Limb (tissue), 2 donors: ENCODE results near the gene GRK1.

ENCODE experiments used
- DNase-seq, 2 donors: peaks; one replicate each; pipeline ENCODE4 v3.0.0-alpha.2; 2016; ENCODE audit errors: extremely low spot score in 2 of 2

GRK1 gene

DNA sequence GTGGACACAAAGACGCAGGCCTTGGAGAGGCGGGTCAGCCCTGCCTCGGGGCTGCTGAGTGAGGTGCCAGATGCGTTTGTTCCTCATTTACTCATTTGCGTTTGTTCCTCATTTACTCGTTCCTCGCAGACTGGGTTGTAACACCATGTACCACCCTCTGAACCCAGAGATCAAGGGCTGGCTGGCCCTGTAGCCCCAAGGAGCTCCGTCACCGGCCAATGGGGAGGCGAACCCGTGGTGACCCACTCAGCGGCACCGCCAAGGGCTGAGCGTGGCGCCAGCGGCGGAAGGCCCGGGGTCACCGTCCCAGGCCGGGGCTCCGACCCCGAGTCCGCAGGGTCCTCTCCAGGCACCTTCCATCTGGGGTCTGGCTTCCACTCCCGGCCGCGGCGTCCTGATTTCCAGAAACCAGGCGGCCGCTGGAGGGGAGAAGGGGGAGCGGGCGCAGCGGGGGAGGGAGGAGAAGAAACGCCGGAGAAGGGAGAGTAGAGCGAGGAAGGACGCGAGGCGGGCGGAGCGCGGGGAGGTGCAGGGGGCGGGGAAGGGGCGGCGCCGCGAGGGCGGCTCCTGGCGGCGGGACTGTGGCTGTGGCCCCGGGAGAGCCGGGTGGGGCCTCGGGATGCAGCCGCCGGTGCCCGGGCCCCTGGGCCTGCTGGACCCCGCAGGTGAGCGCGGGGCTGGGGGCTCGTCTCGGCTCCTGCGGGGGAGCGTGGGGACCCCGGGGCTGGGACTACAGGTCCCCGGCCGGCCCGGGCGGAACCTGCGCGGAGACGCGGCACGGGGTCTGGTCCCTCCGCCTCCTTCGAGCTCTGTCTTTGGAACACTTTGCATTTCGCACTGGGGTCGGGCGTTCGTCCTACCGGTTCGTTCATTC, 91.9 kb downstream of the GRK1 start, which contains the start of gene TMEM255B:
Gene TMEM255B (plus strand): TSS at position 576 of the 874 bp plus-strand sequence. CDS start 44 bp downstream, at position 620.
- peak; percentile 66 to 88 for DNase-seq

DNA sequence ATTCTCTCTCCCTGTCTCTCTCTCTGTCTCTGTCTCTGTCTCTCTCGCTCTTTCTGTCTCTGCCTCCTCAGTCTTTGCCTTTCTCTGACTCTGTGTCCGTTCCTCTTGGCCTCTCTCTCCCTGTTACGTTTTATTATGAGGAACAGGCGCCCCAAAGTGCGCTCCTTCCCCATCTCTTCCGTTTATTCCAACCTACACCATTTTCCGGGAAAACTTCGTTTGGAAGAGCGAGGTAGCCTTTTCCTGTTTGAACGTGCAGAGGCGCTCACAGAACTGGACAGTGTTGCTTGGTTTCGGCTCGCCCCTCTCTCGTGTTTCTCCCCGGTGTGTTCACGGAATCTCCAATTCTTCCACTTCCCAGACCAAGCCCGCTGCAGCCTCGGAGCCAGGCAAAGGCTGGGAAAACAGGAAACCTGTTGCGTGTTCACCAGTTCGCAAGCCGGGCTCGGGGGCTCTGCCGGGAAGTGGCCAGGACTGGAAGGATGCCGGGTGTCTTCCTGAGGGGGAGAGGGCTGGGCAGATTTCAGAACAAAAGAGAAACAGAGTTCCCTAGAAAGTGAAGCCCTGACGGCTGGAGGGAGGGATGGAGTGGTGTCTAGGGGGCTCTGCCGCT, 92.6 kb downstream of the GRK1 start:
- peak in 1 of 2 donors; percentile 66 for DNase-seq

DNA sequence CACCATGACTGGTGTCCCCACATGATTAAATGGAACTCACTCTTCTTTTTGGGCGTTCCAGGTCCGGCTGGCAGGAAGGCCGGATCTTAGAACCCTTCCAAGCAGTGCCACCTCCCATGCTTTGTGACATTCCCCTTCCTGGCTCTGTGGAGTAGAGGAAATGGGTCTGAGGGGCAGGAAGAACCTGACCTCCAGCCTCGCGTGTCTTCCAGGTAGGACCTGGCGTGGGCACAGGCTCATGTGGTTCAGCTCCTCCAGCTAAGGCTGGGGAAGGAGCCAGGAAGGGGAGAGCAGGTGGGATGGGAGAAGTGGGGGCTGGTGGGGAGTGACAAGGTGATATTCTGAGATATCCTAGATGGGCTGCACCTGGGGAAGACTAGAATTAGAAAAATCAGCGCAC, 94.1 kb downstream of the GRK1 start:
- DNase-seq, result peak in 1 of 2 donors; percentile 11

DNA sequence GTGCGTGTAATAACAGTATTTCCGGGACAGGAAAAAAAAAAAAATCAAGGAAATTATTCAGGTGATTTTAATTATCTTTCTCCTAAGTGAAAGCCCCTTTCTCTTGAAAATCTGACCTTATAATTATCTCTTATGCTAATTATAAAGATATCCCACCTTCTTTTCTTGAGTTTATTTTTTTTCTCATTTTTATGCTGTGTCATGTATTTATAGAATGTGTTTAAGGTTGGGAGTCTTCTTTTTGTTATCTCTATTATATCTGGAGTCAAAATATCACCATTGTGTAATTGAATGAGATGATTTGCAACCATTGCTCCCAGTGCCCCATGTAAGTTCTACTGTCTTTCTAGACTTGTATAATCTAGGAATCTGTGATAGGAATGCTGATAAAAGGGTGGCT, 95.1 kb downstream of the GRK1 start:
- DNase-seq, result no peak

DNA sequence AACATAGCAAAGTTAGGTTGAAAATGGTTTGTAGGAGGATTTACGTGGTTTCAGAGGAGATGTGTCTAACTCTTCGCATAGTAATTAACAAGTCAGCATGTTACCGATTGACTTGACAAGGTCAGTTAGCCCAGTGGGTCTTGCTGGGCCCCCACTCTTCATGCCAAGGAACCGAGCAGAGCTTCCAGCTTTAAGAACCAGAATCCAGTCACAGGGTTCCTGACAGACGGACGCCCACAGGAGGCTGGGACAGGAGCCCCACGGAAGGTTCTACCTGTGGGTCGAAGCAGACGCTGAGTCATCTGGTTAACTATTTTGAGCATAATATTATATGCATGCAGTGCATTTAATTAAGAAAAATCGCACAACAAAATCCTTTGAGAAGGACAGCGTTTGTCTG, 95.5 kb downstream of the GRK1 start:
- DNase-seq, result no peak

DNA sequence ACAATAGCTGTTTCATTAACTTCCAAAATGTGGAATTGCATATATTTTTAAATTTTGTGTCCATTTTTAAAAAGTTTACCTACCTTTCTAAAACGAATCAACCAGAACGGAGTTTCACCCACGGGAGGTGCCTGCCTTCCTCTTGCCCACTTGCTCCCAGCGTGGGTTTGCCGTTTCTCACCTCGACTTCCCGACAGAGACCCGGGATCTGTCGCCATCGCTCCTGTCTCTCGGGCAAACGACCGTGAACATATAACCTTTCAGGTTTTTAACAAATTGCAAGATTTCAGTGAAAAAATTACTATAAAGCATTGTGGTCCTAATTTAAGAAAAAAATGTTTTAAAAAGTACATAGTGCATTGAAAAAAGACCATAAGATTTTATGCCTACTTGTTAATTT, 96.2 kb downstream of the GRK1 start:
- no peak for DNase-seq

DNA sequence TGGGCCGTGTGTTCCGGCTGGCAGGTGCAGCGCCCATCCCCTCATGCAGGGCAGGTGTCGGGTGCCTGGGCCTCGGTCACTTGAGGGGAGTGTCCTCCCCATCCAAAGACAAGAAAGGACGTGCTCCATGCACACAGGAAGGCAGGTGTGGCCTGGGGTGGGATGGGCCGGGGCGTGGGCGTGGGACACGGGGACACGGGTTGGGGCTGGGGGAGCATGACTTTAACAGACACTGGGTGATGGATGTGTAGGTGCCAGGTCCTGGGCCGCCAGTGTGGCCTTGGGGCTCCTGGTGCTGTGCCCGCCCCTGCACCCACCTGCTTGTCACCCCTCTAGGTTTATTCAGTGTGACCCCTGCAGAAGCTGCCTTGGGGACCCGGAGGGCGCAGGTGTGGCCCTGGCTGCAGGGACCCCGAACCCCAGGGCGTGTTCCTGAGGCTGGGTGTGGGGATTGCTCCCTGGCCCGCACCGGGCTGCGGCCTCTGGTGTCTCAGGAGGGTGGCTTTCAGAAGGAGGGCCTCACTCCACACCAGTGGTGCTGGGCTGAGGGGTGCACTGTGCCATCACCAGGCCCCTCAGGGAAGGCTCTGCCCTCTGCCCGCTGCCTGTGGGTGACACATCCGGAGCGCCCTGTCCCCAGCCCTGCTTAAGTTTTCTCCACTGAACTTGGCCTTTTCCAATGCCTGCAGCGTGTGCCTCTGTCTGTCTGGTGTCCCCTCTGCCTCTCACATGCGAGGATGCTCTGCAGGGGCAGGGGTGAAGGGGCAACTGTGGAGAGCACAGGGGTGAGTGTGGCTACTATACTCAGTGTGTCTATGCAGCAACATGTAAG, 97.2 kb downstream of the GRK1 start:
- peak in 1 of 2 donors; percentile 13 for DNase-seq

DNA sequence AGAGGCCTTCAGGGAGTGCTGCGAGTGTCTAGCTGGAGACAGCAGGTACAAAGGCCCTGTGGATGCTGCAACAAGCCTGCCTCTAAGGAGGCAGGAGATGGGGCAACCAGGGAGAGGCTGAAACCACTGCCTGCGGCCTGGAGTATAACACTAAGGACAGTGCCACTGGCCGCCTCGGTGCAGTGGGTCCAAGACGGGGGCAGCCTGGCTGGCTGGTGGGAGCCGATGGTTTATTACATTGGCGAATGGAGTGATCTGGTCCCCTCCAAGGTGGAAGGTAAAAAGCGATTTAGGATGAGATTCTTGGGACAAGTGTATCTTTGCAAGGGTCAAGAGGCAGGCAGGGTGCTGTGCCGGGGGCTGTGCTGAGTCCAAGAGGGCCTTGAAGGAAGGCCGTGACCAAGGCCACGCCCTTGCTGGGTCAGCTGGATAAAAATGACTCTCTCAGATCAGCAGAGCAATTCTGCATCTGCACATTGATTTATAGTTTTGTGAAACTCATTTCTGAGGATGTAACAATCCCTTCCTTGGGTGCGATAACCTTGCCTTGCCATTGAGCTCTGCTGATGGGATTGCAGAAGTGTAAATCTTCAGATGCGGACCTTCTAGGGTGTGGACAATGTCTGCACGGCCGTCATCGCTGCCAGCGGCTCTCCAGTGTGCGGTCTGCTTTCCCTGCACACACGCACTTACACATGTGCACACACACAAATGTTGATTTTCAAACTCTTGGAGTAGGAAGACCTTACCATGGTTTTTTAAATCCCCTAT, 98.0 kb downstream of the GRK1 start:
- DNase-seq, result no peak

DNA sequence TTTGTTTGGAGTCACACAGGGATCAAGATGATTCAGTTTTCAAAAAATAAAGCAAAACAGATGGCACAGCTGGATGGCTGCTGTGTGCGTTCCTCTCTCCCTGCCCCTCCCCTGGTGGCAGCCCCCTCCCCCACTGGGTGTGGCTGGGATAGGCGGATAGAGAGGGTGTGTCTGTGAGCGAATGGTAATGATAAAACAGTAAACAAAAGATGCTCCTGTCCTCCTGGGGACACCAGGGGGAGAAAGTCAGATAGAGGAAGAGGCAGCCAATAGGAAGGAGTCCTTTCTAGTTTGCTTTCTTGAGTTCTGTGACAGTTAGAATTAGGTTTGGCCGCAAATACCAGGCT, 98.5 kb downstream of the GRK1 start:
- DNase-seq, result peak in 1 of 2 donors; percentile 27

DNA sequence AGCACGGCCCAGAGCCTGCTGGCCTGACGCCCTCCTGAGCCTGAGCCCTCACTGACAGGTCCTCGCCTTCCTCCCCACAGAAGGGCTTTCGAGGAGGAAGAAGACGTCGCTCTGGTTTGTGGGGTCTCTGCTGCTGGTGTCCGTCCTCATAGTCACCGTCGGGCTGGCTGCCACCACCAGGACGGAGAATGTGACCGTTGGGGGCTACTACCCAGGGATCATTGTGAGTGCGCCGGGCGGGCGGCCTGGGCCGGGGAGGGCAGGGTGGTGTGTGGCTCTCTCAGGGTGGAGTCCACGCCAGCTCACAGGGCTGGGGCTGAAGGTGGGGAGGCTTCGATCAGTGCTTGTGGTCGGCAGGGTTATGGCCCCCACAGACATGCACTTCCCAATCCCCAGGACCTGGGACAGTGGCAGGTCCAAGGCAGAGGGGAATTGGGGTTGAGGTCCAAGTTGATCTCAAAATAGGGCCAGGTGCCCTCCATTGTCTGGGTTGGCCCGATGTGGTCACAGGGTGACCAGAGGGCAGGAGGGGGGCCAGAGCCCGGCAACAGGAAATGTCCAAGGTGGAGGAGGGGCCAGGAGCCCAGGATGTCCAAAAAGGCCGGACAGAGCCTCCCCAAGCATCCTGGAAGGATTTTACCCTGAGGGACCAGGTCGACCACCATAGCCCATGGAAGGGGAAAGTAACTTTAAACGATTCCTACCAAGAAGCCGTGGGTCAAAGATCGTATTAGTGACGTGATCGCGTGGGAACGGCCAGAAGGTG, 99.2 kb downstream of the GRK1 start:
- peak in 1 of 2 donors; percentile 17 for DNase-seq

DNA sequence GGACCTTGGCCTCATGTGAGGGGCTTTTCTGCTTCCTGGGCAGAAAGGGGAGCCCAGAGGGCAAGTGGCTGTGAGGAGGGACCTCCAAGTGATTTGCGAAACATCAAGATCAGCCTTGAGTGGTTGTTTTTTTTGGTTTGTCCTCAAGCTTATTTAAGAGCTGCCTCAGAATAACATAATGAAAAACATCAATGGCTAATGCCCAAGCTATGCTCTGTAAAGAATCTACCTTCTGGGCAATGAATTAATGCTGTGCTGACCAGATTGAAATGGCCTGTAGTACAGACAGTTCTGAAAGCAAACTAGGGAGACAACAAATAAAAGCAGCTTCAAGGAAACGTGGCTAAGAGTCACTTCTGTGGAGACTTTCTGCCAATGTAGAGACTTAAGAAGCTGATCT, 100.3 kb downstream of the GRK1 start:
- DNase-seq, result no peak

DNA sequence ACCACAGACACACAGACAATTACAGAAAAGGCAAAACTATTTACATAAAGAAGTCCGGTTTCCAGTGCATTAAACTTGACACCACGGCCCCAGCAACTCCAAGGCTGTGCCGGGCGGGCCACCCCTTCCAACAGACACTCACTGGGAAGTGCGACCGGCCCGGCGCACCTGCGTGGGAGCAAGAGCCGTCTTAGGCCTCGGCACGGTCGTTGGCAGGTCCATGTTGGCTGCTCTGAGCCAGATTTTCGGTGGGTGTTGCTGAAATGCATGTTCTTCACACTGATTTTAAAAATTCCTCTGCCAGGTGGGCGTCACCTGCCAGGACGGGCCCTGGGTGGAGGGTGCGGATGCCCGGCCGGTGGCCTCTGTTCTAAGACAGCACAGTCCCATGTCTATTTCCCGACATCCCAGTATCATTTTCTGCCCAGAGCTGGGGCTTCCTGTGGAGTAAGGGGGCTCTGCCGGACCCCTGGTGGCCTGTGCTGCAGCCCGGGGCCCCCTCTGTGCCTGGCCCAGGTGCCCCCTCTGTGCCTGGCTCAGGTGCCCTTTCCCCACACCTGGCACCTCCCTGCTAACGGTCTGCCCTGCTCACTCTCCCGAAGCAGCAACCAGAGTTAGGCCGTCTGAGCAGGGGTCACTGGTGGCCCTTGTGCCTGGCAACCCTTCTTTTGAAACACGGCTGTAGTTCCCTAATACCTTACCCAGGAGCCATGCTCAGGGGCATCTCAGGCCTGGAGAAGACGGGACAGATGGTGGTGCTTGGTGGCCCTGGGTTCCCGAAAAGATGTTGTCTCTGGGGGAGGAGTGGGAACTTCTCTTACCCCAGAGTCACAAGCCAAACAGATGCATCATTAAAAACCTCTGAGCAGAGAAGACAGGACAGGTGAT, 101.2 kb downstream of the GRK1 start:
- DNase-seq, result no peak

DNA sequence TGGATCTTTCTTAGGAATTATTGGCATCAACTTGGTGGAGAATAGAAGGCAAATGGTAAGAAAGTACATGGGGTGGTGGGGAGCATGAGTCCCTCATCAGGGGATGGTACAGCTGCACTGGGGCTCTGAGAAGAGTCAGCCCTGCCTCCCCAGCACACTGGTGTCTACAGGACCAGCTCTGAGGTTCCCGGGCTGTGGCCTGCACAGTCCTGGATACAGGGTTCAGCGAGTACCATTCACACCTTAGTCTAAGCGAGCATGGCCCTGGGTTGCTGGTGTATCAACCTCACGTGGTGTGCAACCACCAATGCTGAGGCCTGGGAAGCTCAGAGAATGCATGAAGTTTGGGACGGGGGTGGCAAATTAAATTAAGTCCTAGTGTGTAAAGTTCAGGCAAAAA, 102.1 kb downstream of the GRK1 start:
- no peak for DNase-seq

DNA sequence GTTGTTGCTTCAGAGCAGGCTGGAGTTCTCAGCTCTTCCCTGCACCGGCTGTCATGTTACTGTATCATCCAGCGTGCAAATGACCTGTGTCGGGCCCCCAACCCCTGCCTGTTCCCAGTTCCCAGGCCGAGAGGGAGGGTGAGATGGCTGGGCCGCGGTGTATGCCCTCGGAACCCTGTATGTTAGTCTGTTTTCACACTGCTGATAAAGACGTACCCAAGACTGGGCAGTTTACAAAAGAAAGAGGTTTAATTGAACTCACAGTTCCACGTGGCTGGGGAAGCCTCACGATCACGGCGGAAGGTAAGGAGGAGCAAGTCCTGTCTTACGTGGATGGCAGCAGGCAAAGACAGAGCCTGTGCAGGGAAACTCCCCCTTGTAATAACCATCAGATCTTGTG, 102.9 kb downstream of the GRK1 start:
- no peak for DNase-seq

DNA sequence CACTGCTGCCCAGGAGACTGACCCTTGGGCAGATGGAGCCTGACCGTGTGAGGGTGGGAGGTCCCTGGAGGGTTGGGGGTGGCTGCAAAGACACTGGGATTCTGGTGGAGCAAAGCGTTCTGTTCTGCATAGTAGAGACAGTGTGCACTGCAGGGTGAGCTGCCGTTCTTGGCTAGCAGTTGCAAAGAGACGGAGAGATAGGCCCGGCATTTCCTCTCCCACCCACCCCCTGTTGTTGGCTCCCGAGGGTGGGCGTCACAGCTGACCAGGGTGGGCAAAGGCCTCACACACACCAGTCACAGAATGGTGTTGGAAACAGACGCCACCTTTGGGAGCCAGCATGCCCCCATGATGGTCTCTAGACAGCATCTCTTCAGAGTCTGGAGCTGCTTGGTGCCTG, 103.4 kb downstream of the GRK1 start:
- peak in 1 of 2 donors; percentile 7 for DNase-seq

DNA sequence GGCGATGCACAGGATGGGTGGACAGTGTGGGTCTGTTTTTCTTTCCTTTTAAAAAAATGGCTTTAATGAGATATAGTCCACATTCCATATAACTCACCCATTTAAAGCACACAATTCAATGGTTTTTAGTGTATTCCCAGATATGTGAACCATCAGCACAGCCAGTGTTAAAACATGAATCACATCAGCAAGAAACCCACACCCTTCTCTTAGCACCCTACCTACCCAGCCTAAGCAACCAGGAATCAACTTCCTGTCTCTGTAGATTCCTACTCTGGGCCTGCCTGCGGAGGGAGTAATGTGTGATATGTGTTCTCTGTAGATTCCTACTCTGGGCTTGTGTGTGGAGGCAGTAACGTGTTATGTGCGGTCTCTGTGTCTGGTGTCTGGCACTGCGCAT, 103.9 kb downstream of the GRK1 start:
- no peak for DNase-seq

DNA sequence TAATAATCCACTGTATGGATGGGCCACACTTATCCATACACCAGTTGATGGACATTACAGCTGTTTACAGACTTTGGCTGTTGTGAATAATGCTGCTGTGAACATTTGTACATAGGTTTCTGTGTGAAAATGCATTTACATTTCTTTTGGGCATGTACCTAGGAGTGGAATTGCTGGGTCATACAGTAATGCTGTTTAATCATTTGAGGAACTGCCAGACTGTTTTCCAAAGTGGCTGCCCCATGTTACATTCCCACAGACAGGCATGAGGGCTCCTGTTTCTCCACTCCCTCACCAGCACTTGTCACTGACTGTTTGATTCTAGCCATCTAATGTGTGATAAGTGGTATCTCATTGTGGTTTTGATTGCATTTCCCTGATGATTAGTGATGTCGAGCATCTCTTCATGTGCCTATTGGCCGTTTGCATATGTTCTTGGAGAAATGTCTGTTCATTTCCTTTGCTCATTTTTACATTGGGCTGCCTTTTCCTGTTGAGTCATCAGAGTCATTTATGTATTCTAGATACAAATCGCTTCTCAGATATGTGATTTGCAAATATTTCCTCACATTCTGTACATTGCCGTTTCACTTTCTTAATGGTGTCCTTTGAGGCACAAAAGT, 104.8 kb downstream of the GRK1 start:
- no peak for DNase-seq

DNA sequence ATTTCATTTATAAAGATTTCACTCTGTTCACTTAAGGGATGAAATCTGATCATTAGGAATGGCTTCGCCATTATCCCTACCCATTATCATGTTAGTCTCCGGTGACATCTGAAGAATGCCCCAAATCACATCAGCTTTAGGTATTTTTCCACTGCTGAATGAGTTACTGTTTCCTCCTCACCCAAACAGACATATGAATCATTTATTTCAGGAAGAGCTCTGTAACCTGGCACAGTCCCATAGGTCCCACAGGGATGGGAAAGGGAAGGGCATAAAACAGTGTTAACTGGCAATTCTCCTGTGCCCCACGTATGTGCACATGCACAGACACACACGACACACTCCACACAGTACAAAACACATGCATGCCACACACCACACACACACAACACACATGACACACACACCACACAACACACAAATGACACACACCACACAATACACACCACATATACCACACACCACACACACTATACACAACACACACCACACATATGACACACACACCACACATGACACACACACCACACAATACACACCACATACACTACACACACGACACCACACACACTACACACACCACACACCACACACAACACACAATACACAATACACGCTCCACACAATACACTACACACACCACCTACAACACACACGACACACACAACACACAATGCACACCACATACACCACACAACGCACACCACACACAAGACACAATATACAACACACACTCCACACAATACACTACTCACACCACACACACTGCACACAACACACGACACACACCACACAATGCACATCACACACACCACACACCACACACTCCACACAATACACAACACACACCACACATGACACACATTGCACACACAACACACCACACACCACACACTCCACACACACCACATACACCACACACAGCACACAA, 107.4 kb downstream of the GRK1 start:
- DNase-seq, result no peak
